Osteoblast (primary cell): ENCODE measurements around the gene TMEM179B. TPM values are rescaled to one million over a fixed set of nuclear protein-coding genes. Genes with fewer than 3 reads are reported as not detected.

Experiments used
- DNase-seq: peaks from one replicate; pipeline ENCODE4 v3.0.0; 2011; ENCODE audit warnings: low spot score, mixed read lengths; ENCODE audit not compliant: insufficient read length; ENCODE audit errors: missing footprints
- H2AFZ ChIP-seq: 2 replicates; pipeline ENCODE4 v1.6.0; 2011; ENCODE audit warnings: mild to moderate bottlenecking, low read length
- H3K27ac ChIP-seq: 2 replicates; pipeline ENCODE4 v1.5.1; 2011; ENCODE audit warnings: mild to moderate bottlenecking, low read depth, low read length, moderate library complexity
- H3K27me3 ChIP-seq: 2 replicates; pipeline ENCODE4 v1.6.0; 2012; ENCODE audit warnings: mild to moderate bottlenecking, control low read depth, inconsistent platforms, low read length, moderate library complexity; ENCODE audit not compliant: insufficient read depth
- H3K36me3 ChIP-seq: 2 replicates; pipeline ENCODE4 v1.5.1; 2011; ENCODE audit warnings: mild to moderate bottlenecking, low read length, control low read depth, moderate library complexity; ENCODE audit not compliant: insufficient read depth
- H3K4me1 ChIP-seq: 2 replicates; pipeline ENCODE4 v1.5.1; 2011; ENCODE audit warnings: mild to moderate bottlenecking, low read length, control low read depth, moderate library complexity; ENCODE audit not compliant: insufficient read depth
- H3K4me2 ChIP-seq: 2 replicates; pipeline ENCODE4 v1.6.0; 2011; ENCODE audit warnings: mild to moderate bottlenecking, low read length; ENCODE audit not compliant: insufficient read depth
- H3K4me3 ChIP-seq: fragments of 200-600 bp; sonication (generic); 3 replicates; pipeline ENCODE4 v1.5.1; 2012; ENCODE audit warnings: mild to moderate bottlenecking, low read length, inconsistent platforms; ENCODE audit not compliant: insufficient read depth
- H3K79me2 ChIP-seq: 2 replicates; pipeline ENCODE4 v1.6.0; 2012; ENCODE audit warnings: mild to moderate bottlenecking, low read length, control low read depth, inconsistent platforms; ENCODE audit not compliant: insufficient read depth
- H3K9me3 ChIP-seq: 2 replicates; pipeline ENCODE4 v1.5.1; 2011; ENCODE audit warnings: low read depth, low read length, control low read depth
- H4K20me1 ChIP-seq: 2 replicates; pipeline ENCODE4 v1.6.0; 2012; ENCODE audit warnings: mild to moderate bottlenecking, low read length, control low read depth; ENCODE audit not compliant: insufficient read depth
- small RNA-seq: library from RNA; depleted of rRNA; stranded (forward); fragments of <200 nt; gene quantifications from one replicate; pipeline ENCODE3, GENCODE V24; 2012
- total RNA-seq: library from RNA; depleted of rRNA; stranded (reverse); fragments of >200 nt; gene quantifications from 2 replicates; pipeline ENCODE4 v1.2.3, GENCODE V29; 2012
- TF ChIP-seq, protein P1 (sequence below): IDR thresholded peaks from 2 replicates; pipeline ENCODE4 v1.5.1; 2011; ENCODE audit warnings: mild to moderate bottlenecking, low read depth, low read length, moderate library complexity; ENCODE audit errors: extremely low read depth

TMEM179B gene
- total RNA-seq, 1 donor: 51.4 TPM

DNA sequence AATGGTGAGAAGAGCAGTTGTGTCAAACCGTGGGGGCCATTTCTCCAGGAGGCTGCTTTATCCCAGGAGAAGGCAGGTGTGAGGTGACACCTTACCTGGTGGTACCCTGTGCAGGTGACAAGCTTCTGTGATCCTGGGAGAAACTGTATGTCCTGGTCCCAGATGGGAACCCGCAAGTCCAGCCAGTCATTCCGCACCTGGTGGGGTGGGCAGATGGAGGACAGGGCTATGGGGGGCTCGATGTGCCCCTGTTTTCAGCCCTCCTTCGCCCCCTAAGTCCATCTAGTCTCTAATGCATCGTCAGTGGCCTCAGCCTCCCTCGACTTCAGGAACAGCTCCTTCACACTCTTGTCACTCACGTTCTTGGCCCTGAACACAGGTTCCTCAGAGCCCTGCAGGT is 48.1 kb downstream of the TMEM179B start:
- Histone ChIP-seq H3K4me2 (no peak overlapping the region), H4K20me1 (peaks cover 13% of the 10 kb centered on the region), H3K27ac (no peak overlapping the region), H3K27me3 (no peaks in the 10 kb centered on the region), H3K4me3 (no peak overlapping the region), H3K4me1 (peaks cover 22% of the 10 kb centered on the region), H3K36me3 (peaks cover 32% of the 10 kb centered on the region), H3K9me3 (no peaks in the 10 kb centered on the region), H2AFZ (no peak overlapping the region), H3K79me2 (peaks cover 74% of the 10 kb centered on the region)
- TF ChIP-seq, protein P1, sequence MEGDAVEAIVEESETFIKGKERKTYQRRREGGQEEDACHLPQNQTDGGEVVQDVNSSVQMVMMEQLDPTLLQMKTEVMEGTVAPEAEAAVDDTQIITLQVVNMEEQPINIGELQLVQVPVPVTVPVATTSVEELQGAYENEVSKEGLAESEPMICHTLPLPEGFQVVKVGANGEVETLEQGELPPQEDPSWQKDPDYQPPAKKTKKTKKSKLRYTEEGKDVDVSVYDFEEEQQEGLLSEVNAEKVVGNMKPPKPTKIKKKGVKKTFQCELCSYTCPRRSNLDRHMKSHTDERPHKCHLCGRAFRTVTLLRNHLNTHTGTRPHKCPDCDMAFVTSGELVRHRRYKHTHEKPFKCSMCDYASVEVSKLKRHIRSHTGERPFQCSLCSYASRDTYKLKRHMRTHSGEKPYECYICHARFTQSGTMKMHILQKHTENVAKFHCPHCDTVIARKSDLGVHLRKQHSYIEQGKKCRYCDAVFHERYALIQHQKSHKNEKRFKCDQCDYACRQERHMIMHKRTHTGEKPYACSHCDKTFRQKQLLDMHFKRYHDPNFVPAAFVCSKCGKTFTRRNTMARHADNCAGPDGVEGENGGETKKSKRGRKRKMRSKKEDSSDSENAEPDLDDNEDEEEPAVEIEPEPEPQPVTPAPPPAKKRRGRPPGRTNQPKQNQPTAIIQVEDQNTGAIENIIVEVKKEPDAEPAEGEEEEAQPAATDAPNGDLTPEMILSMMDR: no peak
- DNase-seq: no peak

DNA sequence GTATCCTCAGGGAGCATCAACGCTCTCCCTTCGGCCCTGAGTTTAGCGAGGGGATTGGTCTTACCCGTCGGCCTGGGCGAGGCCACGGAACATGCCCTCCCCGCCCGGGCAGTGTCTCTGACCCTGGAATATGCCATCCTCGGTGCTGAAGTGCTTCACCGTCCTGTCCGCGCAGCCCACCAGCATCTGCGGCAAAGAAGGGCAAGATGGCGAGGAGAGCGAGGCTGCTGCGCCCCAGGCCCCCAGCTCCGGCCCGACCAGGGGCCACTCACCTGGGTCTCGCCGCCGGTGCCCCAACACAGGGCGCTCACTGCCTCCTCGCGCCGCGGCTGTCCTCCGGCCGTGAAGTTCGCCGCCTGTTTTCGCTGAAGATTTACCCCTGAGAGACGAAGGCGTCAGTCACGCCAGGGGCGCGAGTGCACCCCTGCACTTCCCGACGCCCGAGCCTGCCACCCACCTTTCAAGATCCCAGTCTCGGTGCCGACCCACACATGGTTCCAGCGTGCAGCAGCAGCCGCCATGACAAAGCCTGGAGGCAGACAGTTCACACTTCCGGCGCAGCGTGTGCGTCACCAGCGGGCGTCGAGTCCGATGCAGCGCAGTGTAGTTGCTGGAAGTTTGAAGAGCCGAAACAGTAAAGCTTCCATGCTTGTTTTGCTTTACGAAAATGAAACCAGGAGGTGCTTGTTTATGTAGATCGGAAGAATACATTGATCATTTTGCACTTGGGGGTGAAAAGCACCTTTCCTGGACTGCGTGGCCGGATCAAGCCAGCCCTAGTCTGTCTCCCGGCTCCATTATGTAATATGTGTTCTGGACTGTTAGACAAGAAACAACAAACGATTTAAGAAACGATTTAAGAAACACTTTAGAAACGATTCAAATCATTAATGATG is 52.1 kb downstream of the TMEM179B start, which contains the start of gene WDR74:
WDR74 (minus strand) TSS at position 541 of the 896 bp plus-strand sequence; CDS start at position 521, 20 bp downstream.
- TF ChIP-seq, protein P1: no peak
- Histone ChIP-seq H3K36me3 (peaks cover 20% of the 10 kb centered on the region), H4K20me1 (no peaks in the 10 kb centered on the region), H3K4me1 (peaks cover 23% of the 10 kb centered on the region), H3K4me3 (peak within 1 kb of the TSS; percentile 95), H3K27me3 (no peaks in the 10 kb centered on the region), H3K79me2 (peaks cover 46% of the 10 kb centered on the region), H3K27ac (peak within 1 kb of the TSS; percentile 90), H2AFZ (peak within 1 kb of the TSS; percentile 74), H3K9me3 (no peaks in the 10 kb centered on the region), H3K4me2 (peak within 1 kb of the TSS; percentile 89)
- peak; percentile 96 for DNase-seq

Small RNA genes lying within 50 kb of the gene (small RNA-seq; reads per million reads assigned to genes)
- gene MIR6514 (0.60 reads per million), gene RNU6-118P (not detected)

Other genes starting within 250 kb of the TMEM179B start
- 646 and 720 TPM in 2 replicates for gene AHNAK, start 240.6 kb upstream of the TMEM179B start, total RNA-seq
- 1,004 and 1,049 TPM in 2 replicates for gene EEF1G, start 213.5 kb upstream of the TMEM179B start, total RNA-seq
- 6.5 and 7.6 TPM in 2 replicates for gene TUT1, start 195.9 kb upstream of the TMEM179B start, total RNA-seq
- 102 and 105 TPM in 2 replicates for gene MTA2, start 185.5 kb upstream of the TMEM179B start, total RNA-seq
- gene EML3, start 174.6 kb upstream of the TMEM179B start, total RNA-seq: 26.4 and 29.5 TPM in 2 replicates
- 6.5 TPM in 2 replicates for gene ROM1, start 174.1 kb upstream of the TMEM179B start, total RNA-seq
- gene B3GAT3, start 165.4 kb upstream of the TMEM179B start, total RNA-seq: 27.1 and 30.8 TPM in 2 replicates
- gene GANAB, start 140.8 kb upstream of the TMEM179B start, total RNA-seq: 219 and 242 TPM in 2 replicates
- gene INTS5, start 134.1 kb upstream of the TMEM179B start, total RNA-seq: 19.2 and 20.6 TPM in 2 replicates
- 13.3 and 17.4 TPM in 2 replicates for gene C11orf98, start 122.2 kb upstream of the TMEM179B start, total RNA-seq
- gene CSKMT, start 122.1 kb upstream of the TMEM179B start, total RNA-seq: 6.2 and 11.2 TPM in 2 replicates
- 4.4 and 5.8 TPM in 2 replicates for gene UQCC3, start 115.7 kb upstream of the TMEM179B start, total RNA-seq
- gene LBHD1, start 115.1 kb upstream of the TMEM179B start, total RNA-seq: 7.6 and 8.0 TPM in 2 replicates
- 98.1 and 107 TPM in 2 replicates for gene UBXN1, start 108.3 kb upstream of the TMEM179B start, total RNA-seq
- 9.1 and 13.8 TPM in 2 replicates for gene LRRN4CL, start 97.9 kb upstream of the TMEM179B start, total RNA-seq
- gene BSCL2, start 80.0 kb upstream of the TMEM179B start, total RNA-seq: 63.6 and 67.7 TPM in 2 replicates
- not detected in 2 replicates for gene GNG3, start 79.7 kb upstream of the TMEM179B start, total RNA-seq
- gene HNRNPUL2, start 59.9 kb upstream of the TMEM179B start, total RNA-seq: 13.0 and 18.8 TPM in 2 replicates
- gene TTC9C, start 58.9 kb upstream of the TMEM179B start, total RNA-seq: 34.0 and 35.9 TPM in 2 replicates
- 13.0 TPM in 2 replicates for gene ZBTB3, start 33.2 kb upstream of the TMEM179B start, total RNA-seq
- 48.3 and 57.9 TPM in 2 replicates for gene POLR2G, start 25.8 kb upstream of the TMEM179B start, total RNA-seq
- gene TAF6L, start 16.0 kb upstream of the TMEM179B start, total RNA-seq: 21.2 and 22.1 TPM in 2 replicates
- 9.0 and 11.5 TPM in 2 replicates for gene TMEM223, start 4.6 kb downstream of the TMEM179B start, total RNA-seq
- 25.6 and 31.1 TPM in 2 replicates for gene NXF1, start 18.0 kb downstream of the TMEM179B start, total RNA-seq
- gene STX5, start 44.6 kb downstream of the TMEM179B start, total RNA-seq: 35.8 and 40.7 TPM in 2 replicates
- gene TEX54, start 45.4 kb downstream of the TMEM179B start, total RNA-seq: not detected in 2 replicates
- 31.2 and 34.0 TPM in 2 replicates for gene WDR74, start 52.2 kb downstream of the TMEM179B start, total RNA-seq
- gene SLC3A2, start 93.5 kb downstream of the TMEM179B start, total RNA-seq: 217 and 259 TPM in 2 replicates
- under 0.01 TPM in 1 of 2 replicates, not detected in the other for gene CHRM1, start 134.0 kb downstream of the TMEM179B start, total RNA-seq
- gene SLC22A6, start 197.6 kb downstream of the TMEM179B start, total RNA-seq: not detected in 2 replicates
- not detected in 2 replicates for gene SLC22A8, start 228.4 kb downstream of the TMEM179B start, total RNA-seq